Fibroblast of skin of back (primary cell): Measurements from ENCODE around the gene STPG1.

Experiments used
- DNase-seq: peaks from one replicate; pipeline ENCODE4 v3.0.0-alpha.2; 2013

STPG1 gene

DNA sequence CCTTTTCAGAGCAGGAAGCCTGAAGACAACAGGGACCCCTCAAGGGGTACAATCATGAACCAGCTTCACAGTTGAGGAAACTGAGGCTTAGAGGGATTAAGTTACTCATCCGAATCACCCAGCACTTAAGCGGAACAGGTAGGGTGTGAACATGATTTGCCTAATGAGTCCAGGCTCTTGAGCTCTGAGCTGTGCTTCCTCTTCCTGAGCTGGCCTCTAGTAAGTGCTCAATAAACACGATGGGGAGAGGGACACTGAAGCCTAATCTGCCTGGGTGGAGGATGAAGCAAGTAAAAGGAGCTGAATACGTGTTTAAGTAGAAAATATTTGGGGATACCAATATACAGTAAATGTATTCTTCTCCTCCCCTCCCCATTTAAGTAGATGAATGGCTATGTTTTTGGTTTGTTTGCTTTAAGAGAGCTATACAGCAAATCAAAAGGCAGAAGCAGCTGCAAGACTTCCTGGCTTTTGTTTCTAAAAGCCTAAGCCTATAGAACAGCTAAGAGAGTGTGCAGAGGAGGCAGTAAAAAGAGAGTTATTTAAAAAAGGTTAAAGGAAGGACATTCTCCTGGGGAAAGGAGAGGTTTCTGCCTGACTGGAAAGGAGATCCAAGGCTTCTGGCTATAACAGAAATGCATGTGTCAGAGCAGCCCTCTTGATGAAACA is 20.5 kb downstream of the STPG1 start:
- DNase-seq = no peak

DNA sequence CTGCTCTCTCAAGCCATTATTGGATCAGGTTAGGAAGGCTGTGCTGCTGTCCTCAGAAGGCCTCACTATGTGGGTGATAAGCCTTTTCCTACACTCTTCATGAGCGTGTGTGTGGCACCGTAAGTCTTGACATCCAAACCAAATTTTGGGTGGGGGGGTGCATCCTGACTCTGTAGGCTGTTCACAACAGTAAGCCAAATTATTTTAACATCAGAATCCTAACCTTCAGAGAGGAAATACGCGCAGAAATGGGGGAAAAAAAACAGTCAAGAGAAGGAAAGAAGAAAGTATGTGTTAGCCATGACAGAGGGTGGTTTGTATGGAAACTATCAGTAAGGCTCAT is 21.0 kb downstream of the STPG1 start:
- no peak for DNase-seq

DNA sequence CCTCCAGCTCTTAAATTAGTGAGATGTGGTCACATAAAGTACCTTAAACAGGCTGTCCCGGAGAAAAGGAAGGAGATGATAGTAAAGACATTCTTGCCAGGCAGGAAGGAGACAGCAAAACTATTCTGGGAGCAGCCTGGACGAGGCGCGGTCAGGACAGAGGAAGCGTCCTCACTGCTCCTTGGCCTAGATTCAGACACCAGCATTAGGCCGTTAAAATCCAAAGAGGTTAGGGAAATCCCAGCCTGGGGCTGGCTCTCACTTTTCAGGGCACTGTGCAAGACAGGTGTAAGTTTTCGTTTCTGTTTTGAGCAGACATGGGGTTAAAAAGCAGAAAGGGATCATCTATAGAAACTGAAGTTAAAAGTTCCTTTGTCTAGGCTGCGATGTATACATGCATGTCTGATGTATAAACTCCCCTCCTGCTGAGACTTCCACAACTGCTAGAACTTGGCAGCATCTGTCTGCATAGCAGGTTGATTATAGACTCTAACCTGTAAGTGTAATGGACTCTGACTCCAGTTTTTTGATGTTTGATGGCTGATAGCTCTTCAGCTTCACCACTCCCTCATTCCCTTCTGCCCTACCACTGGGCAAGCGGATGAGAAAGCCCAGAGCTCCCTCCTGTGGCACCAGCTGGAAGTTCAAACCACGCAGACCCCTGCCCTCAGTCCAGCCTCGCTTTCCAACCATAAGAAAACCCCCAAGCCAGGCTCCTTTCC is 21.5 kb downstream of the STPG1 start:
- DNase-seq = peak; percentile 61

DNA sequence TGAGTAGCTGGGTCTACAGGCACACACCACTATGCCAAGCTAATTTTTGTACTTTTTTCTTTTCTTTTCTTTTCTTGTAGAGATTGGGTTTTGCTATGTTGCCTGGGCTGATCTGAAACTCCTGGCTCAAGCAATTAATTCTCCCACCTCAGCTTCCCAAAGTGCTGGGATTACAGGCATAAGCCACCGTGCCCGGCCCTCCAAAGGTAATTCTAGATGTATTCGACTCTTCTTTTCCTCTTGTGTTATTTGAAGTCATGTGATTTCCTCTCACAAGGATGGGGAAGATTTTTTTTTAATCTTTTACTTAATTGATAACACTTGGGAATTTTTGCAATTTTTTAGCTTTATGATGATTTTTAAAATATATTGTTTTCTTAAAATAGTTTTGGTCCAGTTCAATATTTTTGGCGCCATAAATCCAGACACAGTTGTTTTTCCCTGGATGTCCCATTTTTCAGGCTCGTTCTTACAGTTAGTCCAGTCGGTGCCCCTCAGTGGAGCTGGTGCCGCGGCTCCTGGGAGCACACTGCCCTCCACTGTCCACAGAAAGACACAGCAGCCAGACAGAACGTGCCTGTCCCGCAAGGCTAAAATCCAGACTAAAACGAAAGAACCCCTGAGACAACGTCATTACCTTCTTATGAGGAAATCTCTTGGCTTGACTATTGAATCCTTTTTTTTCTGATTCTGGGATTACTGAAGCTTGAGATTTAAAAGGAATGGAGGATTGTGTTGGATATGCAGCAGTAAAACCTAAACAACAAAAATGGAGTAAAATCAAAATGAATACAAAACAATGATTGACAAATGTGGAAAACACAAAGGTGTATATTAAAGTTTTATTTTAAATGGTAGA is 22.4 kb downstream of the STPG1 start:
- DNase-seq = peak; percentile 75

DNA sequence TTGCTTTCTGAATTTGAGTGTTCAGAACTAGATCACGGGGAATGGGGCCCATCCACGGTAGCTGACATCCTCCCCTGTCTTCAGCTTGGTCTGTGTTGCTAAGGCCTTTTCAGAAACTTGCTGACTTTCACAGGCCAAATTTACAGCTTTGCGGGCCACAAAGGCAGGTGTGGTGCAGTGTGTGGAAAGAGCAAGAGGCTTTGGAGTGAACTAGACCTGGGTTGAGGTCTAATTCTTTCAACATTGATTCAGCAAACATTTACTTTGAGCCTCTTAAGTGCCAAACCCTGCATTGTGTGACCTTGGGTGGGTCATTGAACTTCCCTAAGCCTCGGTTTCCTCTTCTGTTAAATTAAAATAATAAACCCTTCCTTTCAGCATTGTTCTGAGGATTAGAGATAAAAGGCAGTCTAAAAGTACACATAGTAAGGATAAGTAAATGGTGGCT is 24.3 kb downstream of the STPG1 start:
- DNase-seq = no peak

DNA sequence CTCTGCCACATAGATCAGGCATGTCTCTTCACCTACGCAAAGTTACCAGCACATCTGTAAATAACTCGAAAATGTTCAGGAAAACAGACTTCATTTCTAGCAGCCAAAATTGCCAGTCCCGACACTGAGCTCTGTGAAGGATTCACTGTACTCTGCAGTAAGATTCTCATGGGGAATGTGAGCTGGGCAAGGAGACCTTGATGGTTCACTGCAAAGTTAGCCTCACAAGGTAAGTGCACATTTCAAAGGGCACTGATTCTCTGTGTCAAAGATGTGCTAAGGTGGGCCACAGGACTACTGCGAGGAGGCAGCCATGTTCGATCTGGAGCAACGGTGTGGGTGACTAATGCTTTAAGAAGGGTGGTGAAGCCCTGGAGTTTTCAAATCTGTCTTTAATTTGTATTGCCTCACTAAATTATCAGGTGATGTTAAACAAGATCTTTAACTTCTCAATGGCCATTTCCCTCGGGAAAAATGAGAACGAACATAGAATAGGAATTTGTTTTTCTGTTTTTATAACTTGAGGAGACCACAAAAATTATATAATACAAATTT is 25.2 kb downstream of the STPG1 start:
- no peak for DNase-seq

DNA sequence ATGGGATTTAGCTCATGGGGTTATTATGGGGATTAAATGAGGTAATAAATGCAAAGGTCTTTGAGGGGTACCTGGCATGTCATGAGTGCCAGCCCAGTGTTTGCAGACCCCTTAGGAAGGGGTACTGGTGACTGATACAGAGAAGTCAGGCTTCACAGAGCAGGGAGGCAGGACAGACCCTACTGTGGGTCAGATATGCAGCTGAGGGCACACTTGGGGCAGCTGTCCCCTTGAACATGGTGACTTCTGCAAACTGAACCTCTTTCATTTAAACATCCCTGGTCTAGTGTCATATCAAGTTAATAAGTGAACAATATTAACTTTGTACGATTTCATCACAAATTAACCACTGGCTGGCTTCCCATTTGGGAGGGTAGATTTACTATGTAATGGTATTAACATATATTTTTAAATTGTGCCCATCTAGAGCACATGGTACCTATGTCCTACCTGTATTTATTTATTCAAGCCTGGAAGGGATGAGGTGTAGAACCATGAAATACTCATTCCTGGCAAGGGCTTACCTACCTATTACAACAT is 25.9 kb downstream of the STPG1 start:
- DNase-seq = no peak

DNA sequence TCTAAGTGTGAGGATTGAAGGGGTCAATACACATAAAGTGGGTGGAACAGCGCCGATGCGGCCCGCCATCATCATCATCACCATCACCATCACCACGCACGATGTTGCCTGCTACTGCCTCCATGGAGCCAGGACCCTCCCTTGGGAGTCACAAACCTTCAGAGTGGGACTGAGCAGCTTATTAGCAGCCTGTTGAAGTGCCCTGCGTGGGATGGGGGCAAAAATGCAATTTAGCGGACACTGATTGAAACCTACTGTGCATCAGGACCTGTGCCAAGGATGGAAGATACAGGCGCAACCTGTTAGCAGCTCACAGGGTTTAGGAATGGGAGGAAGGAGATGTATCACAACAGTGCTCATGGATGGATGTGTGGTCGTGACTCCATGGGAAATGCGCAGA is 26.7 kb downstream of the STPG1 start:
- no peak for DNase-seq

DNA sequence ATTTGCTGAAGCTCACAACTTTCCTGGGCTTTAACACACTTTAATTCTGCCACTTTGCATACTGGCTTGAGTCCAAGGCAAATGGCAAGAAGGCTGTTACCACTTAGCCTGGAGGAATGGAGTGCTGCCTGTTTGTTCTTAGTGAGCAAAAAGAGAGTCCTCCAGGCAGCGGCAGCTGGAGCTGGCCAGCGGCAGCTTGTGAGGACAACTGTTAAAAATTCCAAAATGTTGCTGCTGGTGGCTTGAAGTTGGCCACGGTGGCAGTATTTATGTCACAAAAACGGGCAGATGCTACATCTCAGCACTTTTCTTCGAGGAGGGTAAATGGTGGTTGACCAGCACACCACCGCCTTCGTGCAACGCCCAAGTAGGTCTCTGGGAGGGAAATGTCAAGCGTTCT is 27.3 kb downstream of the STPG1 start:
- peak; percentile 41 for DNase-seq

DNA sequence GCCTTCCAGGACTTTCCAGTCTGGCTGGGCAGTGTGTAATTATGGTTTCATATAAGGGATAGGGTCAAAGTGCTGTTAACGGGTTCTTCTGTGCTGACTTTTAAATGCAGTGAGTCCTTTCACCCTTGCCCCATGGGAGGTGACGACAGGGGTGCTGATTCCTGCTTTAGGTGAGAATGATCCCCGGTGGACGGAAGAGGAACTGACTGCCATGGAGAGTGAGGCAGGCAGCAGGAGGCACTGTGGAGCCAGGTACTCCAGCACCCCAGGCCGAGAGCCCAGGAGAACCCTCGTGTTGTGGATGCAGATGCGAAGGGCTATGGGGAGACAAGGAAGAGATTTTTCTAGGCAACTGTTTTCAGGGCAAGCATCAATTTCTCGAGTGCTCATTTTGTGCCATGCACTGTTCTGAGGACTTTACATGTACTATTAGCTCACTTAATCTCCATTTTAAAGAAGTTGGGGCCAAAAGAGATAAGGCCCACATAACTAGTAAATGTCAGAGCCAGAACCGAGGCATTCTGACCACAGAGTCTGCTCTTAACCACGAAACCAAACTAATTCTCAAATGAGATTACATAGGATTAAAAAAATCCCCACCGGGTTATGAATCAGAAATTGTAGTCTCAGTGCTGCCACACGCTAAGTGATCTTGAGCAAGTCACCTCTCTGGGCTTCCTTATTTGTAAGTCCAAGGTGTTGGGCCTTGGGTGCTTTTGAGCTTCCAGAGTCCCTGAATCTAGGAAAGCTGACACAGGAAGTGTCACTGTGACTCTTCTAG is 28.2 kb downstream of the STPG1 start:
- peak; percentile 57 for DNase-seq

DNA sequence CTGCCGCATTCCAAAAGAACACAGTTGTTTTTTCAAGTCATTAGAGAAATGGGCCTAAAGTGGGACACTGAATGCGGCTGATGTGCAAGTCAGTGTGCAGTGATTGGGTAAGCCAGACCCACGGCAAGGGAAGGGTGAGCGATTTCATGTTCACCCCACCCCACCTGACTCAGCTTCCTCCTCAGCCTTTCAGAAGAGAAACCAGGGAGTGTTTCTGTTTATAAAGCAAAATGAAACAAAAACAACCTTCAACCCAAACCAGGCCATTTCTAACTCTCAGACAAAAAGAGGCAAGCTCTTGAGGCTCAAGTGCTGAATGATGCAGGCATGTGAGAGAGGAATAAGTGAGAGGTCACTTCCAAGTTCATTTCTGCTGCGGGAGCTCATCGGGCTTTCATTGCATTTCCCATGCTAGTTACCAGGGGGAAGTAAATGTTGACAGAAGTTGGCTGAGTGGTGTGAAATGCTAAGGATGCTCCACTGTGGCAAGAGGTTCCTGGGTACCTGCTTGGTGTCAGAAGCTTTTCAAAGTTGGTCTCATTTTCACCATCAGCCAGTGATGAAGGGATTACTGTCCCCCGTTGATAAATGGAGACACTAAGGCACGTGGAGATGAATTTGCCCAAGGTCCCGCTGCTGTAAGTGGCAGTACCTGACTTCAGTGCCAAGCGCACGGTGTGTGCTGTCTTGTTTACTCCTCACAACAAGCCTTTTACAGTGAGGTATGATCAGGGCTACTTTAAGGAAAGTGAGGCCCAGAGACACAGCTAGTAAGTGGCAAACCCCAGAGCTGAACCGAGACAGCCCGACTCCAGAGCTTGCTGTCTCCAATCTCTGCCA is 29.1 kb downstream of the STPG1 start:
- DNase-seq = peak; percentile 71

DNA sequence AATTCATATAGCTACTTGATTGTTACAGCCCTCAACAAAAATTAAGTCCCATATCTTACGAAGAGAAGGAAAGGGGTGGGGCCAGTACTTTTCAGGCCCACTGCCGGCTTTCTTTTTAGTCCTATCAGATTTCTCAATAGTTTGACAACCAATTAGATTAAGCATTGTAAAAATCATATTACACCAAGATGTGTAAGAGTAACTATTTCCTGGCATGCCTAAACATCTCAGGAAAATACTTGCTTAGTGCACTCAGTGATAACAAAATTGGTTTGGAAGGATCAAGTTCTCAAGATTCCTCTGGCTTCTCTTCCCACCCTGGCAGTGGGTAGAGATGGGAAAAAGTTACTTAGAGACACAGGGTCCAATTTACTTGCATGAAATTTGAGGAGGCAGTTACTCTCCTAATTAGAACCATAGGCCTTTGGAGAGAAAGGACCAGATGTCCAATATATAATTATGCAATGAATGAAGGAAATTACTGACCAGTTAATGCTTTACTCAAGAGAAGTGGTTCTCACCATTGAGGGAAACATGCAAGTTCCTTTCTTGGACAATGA is 30.1 kb downstream of the STPG1 start:
- DNase-seq = no peak

DNA sequence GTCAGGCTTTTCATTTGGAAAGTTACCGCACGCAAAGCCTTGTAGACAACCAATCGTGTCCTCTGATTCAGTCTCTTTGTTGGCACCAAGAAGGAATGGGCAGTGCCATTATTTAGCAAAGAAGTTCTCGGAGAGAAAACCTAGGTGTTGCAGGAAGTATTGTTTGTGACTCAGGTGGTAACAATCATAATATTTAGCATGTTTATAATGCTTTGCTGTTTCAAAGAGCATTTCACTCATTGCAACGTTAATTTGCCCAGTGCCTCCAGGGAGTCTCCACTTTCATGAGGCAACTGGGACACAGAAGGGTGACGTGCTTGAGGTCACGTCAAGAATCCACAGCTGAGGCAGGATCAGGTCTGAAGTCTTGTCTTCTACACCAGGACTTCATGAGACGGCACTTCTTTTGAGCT is 31.4 kb downstream of the STPG1 start:
- DNase-seq = no peak

DNA sequence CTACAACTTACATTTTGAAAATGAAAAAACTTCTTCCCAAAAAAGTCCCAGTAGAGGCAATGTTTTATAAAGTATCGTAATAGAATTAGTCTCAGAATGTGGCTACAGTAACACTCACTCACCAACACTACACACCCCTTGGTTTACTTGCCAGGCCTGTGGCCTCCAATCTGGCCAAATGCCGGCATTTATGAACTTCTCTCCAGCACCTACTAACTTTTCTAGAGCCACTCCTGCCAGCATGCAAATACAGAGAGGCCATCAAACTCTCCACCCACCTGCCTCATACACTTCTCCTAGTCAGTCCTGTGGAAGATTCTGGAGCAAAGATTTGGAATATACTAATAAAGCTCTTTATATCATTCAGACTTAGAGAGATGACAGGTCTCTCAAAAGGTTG is 32.3 kb downstream of the STPG1 start:
- no peak for DNase-seq

DNA sequence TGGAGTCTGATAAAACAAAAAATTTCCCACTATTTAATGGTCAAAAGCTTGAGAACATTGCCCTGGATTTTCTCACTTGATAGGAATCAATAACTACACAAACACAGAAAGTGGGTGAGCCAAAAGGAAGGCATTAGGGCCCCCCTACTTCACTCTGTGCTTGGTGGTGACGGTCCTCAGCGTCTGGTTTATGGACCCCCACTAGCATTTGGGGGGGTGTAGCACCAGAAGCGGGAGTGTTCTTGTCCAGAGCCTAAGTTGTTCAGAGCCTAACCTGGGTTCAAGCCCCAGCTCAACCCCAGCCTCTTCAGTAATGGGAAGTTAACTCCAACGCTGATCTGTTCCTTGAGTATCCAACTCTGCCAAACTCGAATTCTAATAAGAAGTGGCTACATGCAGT is 33.1 kb downstream of the STPG1 start:
- DNase-seq = no peak

DNA sequence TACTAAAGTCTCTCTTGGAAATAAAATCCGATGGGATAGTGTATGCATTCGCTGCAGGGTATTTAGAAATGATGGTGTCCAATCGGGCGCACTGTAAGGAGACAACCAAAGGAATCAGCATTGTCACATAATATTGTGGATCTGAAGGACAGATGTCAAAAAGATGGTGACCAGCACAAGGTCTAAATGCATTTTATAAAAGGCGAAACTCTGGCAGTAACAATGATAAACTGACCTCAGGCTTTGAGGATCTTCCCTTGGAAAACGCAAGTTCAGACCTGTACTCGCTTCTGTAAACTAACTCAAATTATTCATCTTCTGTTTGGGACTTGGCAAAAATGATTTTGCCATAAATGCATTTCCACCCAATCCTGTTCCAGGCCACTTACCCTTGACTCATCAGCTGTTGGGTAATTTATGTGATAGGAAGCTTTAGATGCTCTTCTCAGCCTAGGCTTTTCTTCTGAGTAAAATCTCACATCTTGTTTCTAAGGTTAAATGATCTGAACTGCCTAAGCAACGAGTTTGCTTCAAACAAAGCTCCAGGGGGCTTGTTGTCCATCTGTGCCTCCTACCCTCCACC is 33.8 kb downstream of the STPG1 start:
- DNase-seq = no peak

DNA sequence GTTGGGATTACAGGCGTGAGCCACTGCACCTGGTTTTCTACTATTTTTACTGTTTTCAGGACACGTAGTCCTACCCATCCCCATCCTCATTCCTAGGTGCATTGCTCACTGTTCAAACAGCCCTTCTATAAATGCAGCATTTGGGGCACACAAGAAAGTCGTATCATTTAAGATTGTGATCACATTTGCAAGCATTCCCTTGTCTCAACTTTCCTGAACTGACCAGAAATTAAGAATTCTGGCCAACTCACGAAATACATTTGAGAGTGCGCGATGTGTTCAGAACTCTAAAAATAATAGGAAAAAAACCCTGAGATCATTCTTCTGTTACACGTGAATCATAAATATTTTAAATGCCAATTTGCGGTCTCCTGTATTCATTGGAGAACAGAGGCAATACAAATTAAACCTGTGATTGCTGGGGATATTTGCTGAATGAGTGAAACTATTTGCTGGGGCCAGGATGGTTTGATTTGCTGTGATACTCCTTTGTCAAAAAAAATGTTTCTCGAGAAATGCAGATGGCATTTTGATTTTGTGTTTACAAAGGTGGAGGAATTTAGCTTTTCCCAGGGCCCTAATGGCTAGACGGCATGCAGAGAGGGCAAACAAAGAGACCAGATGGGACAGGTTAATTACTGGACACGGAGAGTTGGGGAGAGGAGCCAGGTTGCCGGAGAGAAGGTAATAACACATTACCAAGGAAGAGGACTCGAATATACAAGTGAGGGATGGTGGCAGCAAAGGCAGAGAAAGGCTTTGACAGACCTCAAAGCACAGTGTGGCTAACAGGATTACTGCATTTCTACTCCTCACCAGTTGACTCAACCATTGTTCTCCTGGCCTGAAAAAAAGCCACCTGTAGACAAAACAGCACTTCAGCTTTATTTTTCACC is 38.4 kb downstream of the STPG1 start:
- DNase-seq = no peak

DNA sequence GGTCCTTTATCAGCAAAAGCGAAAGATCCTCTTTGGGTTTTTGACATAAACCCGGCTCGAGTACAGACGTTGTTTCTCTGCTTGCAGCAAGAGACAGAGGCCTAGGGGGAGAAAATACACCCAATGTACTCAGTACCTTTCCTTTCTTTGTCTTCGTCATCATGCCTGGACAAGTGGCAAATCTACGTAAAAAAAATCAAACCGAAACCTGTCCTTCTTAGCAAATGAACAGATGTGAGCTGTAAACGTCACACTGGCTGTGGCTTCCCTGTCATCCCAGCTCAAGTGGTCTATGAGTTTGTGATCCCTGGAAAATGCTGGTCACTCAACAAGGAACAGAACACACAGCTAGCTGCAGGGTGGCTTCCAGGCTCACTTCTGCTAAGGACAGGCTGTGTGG is 39.9 kb downstream of the STPG1 start:
- no peak for DNase-seq

DNA sequence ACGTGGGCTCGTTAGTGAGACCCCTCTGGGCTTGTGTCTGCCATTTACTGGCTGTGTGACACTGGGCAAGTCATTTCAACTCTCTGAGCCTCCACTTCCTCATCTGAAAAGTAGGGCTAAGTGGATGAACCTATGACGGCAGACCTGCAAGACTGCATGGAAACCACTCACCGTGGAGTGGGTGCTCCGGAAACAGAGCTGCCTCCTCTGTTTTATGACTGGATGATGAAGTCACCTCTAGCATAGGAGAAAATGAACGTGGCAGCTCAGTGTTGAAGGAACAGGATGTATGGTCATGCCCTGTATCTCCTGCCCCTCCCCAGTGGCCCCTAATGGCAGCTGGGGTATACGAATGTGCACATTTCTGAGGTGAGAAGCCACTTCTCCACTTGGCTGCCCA is 40.5 kb downstream of the STPG1 start:
- DNase-seq = no peak
